Activated naive CD4-positive, alpha-beta T cell treated with anti-CD3 and anti-CD28 coated beads, Interleukin-2, amount 10 ng/mL, durations not matched to agents 7 days and 5 days (primary cell): ENCODE measurements around the gene TOR2A.

Experiments
- CTCF ChIA-PET: fragments of 350-600 bp; sonication (Branson Sonifier 250); formaldehyde crosslinking; loops from one replicate; lab custom pipeline; 2021; ENCODE audit warnings: antibody characterized with exemption; lab: Charles Lee
- DNase-seq: peaks from one replicate; pipeline ENCODE4 v3.0.0-alpha.2; 2020
- H3K27ac Mint-ChIP-seq: one replicate; pipeline ENCODE4 v1.8.0; 2021; ENCODE audit warnings: mild to moderate bottlenecking, moderate library complexity, mixed read lengths
- H3K27me3 Mint-ChIP-seq: one replicate; pipeline ENCODE4 v1.8.0; 2021; ENCODE audit warnings: mild to moderate bottlenecking, mixed read lengths
- H3K36me3 Mint-ChIP-seq: one replicate; pipeline ENCODE4 v1.8.0; 2021; ENCODE audit warnings: mixed read lengths
- H3K4me1 Mint-ChIP-seq: one replicate; pipeline ENCODE4 v1.8.0; 2021; ENCODE audit warnings: mixed read lengths
- H3K4me3 Mint-ChIP-seq: one replicate; pipeline ENCODE4 v1.8.0; 2021; ENCODE audit warnings: mild to moderate bottlenecking, moderate library complexity, mixed read lengths
- H3K9me3 Mint-ChIP-seq: one replicate; pipeline ENCODE4 v1.8.0; 2021; ENCODE audit warnings: mixed read lengths

Gene TOR2A

GRCh38 chr9:127683723-127684122 is 51.4 kb downstream of the TOR2A start:
- Mint-ChIP-seq H3K4me1 (no peaks in the 10 kb centered on the region), H3K27ac (no peak overlapping the region), H3K27me3 (no peaks in the 10 kb centered on the region), H3K9me3 (no peaks in the 10 kb centered on the region), H3K4me3 (no peak overlapping the region), H3K36me3 (peaks cover 4% of the 10 kb centered on the region)
- no peak for DNase-seq
- CTCF ChIA-PET, result interaction anchor here (0.7 kb wide), 2 partner anchors 26 to 94 kb away, joined by 3 read pairs; no protein-coding TSS in a partner anchor

- Mint-ChIP-seq H3K4me1 (no peaks in the 10 kb centered on the region), H3K9me3 (no peaks in the 10 kb centered on the region), H3K4me3 (no peak overlapping the region), H3K27me3 (no peaks in the 10 kb centered on the region), H3K27ac (no peak overlapping the region), H3K36me3 (peaks cover 4% of the 10 kb centered on the region)
- DNase-seq, result no peak
- CTCF ChIA-PET, result no interaction called here
Observed at GRCh38 chr9:127682351-127683136, 52.5 kb downstream of the TOR2A start.
